ENCODE data around the gene FSTL3. TPM values are rescaled to one million over a fixed set of nuclear protein-coding genes. Genes with fewer than 3 reads are reported as not detected.

FSTL3 gene
- total RNA-seq, 4 donors from 2014 or later: 4.4 to 43.3 (median 17.7) TPM

DNA sequence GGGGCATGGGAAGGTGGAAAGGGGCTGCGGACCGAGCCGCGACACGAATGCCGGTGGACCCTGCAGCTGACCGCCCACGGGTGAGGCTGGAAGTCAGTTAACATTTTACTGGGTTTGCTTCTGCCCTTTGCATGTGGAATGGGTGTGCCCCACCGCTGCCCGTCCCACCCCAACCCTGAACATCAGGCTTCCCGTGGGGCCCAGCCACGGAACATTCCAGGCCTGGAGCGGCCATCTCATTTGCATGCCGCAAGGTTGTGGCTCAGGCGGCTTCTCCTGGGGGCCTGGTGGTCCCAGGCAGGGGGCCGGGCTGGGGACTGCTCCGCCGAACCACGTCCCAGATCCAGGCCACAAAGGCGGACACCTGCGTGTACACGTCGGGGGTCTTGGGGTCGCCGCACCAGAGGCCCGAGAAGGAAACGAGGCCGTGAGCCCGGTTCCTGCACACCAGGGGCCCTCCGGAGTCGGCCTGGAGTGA is 9.3 kb downstream of the FSTL3 start:
- intact Hi-C loops (cut with DNase I): no loop called here
- Histone ChIP-seq H3K27ac (no peak overlapping the region), H3K9me3 (no peaks in the 10 kb centered on the region), H3K4me1 (peaks cover 0 to 10% (median 3%) of the 10 kb centered on the region in 3 donors), H3K36me3 (no peaks in the 10 kb centered on the region), H3K27me3 (no peaks in the 10 kb centered on the region), H3K4me3 (no peak overlapping the region)
- DNase-seq: no peak
- TF ChIP-seq, protein P1, sequence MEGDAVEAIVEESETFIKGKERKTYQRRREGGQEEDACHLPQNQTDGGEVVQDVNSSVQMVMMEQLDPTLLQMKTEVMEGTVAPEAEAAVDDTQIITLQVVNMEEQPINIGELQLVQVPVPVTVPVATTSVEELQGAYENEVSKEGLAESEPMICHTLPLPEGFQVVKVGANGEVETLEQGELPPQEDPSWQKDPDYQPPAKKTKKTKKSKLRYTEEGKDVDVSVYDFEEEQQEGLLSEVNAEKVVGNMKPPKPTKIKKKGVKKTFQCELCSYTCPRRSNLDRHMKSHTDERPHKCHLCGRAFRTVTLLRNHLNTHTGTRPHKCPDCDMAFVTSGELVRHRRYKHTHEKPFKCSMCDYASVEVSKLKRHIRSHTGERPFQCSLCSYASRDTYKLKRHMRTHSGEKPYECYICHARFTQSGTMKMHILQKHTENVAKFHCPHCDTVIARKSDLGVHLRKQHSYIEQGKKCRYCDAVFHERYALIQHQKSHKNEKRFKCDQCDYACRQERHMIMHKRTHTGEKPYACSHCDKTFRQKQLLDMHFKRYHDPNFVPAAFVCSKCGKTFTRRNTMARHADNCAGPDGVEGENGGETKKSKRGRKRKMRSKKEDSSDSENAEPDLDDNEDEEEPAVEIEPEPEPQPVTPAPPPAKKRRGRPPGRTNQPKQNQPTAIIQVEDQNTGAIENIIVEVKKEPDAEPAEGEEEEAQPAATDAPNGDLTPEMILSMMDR (IDR thresholded peaks at IDR 0.05): no peak
- TF ChIP-seq POLR2A (IDR thresholded peaks at IDR 0.05): no peak
- 76 to 87% methylated on average over 5 to 13 of the region's 31 CpGs for WGBS, 2 donors

DNA sequence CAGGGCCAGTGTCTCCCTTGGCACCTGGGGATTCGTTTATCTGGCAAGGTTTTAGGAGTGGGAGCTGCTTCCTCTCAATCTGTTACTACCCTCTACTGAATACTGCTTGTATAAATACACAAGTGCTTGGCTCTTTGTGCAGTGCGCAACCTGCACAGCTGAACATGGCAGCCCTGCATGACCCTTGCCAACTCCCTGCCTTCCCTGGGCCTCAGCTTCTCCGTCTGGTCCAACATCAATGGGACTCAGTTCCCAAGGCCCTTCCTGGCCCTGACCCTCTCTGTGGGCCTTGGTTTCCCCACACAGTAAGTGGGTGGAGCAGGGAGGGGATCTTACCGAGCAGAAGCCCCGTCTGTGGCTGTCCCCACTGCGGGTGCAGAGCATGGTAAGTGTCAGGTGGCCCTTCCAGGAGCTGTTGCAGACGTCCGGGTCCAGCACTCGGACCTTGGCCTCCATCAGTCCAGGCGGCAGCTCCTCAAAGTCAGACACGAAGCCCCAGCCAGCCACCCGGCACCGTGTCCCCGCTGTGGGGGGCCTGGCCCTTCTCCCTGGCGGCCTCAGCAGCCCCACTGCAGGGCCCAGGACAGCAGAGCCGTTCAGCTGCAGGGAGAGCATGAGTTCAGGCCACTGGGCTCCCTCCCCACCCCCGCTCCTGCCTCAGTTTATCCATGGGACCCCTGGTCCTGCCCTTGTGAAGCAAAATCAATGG is 10.6 kb downstream of the FSTL3 start:
- intact Hi-C loops (cut with DNase I): no loop called here
- no peak overlapping the region for H3K4me3 ChIP-seq
- H3K27ac ChIP-seq: no peak overlapping the region
- H3K4me1 ChIP-seq: no peaks in the 10 kb centered on the region
- 69 to 71% methylated on average over 5 to 8 of the region's 17 CpGs for WGBS, 2 donors
- no peaks in the 10 kb centered on the region for H3K9me3 ChIP-seq
- no peak for DNase-seq
- H3K36me3 ChIP-seq: no peaks in the 10 kb centered on the region
- no peaks in the 10 kb centered on the region for H3K27me3 ChIP-seq
- no peak for TF ChIP-seq POLR2A (IDR thresholded peaks at IDR 0.05)
- TF ChIP-seq, protein P1 (IDR thresholded peaks at IDR 0.05): no peak

- Histone ChIP-seq H3K36me3 (no peaks in the 10 kb centered on the region), H3K9me3 (no peaks in the 10 kb centered on the region), H3K4me1 (no peaks in the 10 kb centered on the region), H3K4me3 (no peak overlapping the region), H3K27ac (no peak overlapping the region), H3K27me3 (no peaks in the 10 kb centered on the region)
- intact Hi-C loops (cut with DNase I): no loop called here
- DNase-seq: no peak
- no peak for TF ChIP-seq POLR2A (IDR thresholded peaks at IDR 0.05)
- TF ChIP-seq, protein P1 (IDR thresholded peaks at IDR 0.05): no peak
- 77 to 90% methylated on average over 7 to 10 of the region's 11 CpGs for WGBS, 2 donors
These were observed 11.5 kb downstream of the FSTL3 start for GRCh38 chr19:687569-688166.

GRCh38 chr19:688214-688613 is 12.0 kb downstream of the FSTL3 start:
- Histone ChIP-seq H3K27ac (no peak overlapping the region), H3K27me3 (no peaks in the 10 kb centered on the region), H3K4me3 (no peak overlapping the region), H3K36me3 (no peaks in the 10 kb centered on the region), H3K9me3 (no peaks in the 10 kb centered on the region), H3K4me1 (no peaks in the 10 kb centered on the region)
- intact Hi-C loops (cut with DNase I): no loop called here
- WGBS, 2 donors: 66 to 82% methylated on average over 9 to 14 of the region's 15 CpGs
- no peak for DNase-seq
- TF ChIP-seq, protein P1 (IDR thresholded peaks at IDR 0.05): no peak
- TF ChIP-seq POLR2A (IDR thresholded peaks at IDR 0.05): no peak

DNA sequence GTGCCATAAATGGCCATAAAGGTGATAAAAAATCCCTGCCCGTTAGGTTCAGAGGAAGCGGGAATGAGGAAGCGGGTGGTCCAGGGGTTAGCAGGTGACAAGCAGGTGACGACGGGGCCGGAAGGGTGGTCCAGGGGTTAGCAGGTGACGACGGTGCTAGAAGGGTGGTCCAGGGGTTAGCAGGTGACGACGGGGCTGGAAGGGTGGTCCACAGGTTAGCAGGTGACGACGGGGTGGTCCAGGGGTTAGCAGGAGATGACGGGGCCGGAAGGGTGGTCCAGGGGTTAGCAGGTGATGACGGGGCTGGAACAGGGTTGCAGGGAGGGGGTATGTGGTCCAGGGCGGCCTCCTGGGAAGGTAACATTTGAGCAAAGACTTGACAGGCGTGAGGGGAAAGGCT is 12.8 kb downstream of the FSTL3 start:
- Histone ChIP-seq H3K4me3 (no peak overlapping the region), H3K9me3 (no peaks in the 10 kb centered on the region), H3K36me3 (no peaks in the 10 kb centered on the region), H3K27ac (no peak overlapping the region), H3K4me1 (no peaks in the 10 kb centered on the region), H3K27me3 (no peaks in the 10 kb centered on the region)
- 85 to 90% methylated on average over 17 of the region's 17 CpGs for WGBS, 2 donors
- TF ChIP-seq POLR2A (IDR thresholded peaks at IDR 0.05): no peak
- TF ChIP-seq, protein P1 (IDR thresholded peaks at IDR 0.05): no peak
- intact Hi-C loops (cut with DNase I): no loop called here
- DNase-seq: no peak
